A673 (cell line): ENCODE data around the gene UBAP1L.

Experiments used
- EZH2 ChIP-seq: fragments of 200-600 bp; sonication (generic); IDR thresholded peaks from 2 replicates; pipeline ENCODE4 v1.6.1; 2017; ENCODE audit warnings: borderline replicate concordance, low read depth, mild to moderate bottlenecking, mixed read lengths, antibody characterized with exemption, low read length; ENCODE audit not compliant: poor library complexity, severe bottlenecking
- TF ChIP-seq, protein P1 (sequence below): fragments of 300-800, 200-600 bp; sonication (generic); conservative IDR thresholded peaks from 2 replicates; pipeline ENCODE4 v1.5.1; 2017; ENCODE audit warnings: low read depth, mild to moderate bottlenecking, antibody characterized with exemption, low read length, moderate library complexity, mixed read lengths

DNA sequence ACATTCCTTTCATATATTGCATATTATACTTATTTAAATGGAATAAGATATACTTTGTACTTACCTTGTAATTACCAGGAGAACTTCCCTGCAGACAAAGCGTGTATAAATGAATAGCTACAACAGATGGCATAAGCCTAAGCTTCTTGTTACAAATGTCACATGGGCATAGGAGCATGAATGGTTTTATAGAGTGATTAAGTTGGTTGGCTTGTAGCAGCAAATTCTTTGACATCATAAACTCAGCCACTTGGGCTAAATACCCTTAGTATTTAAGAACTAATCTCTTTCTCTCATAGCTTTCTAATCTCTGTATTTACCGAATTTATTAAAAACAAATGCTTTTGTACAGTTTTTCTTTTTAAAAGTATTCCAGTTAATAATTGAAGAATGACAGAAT is at the start of gene UBAP1L:
- TF ChIP-seq, protein P1, sequence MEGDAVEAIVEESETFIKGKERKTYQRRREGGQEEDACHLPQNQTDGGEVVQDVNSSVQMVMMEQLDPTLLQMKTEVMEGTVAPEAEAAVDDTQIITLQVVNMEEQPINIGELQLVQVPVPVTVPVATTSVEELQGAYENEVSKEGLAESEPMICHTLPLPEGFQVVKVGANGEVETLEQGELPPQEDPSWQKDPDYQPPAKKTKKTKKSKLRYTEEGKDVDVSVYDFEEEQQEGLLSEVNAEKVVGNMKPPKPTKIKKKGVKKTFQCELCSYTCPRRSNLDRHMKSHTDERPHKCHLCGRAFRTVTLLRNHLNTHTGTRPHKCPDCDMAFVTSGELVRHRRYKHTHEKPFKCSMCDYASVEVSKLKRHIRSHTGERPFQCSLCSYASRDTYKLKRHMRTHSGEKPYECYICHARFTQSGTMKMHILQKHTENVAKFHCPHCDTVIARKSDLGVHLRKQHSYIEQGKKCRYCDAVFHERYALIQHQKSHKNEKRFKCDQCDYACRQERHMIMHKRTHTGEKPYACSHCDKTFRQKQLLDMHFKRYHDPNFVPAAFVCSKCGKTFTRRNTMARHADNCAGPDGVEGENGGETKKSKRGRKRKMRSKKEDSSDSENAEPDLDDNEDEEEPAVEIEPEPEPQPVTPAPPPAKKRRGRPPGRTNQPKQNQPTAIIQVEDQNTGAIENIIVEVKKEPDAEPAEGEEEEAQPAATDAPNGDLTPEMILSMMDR = no peak
- TF ChIP-seq EZH2 = no peak
